Thyroid gland (tissue), 4 donors: ENCODE measurements around the gene PDCD2L. TPM values are rescaled to one million over a fixed set of nuclear protein-coding genes. Genes with fewer than 3 reads are reported as not detected.

ENCODE experiments used
- DNase-seq, 2 donors: peaks; one replicate each; pipeline ENCODE4 v3.0.0-alpha.2; 2019
- H3K27ac ChIP-seq, 3 donors: fragments of 200-600 bp; sonication (generic); 1 replicate in 2 of 3; 2 replicates in 1 of 3; pipeline ENCODE4 v1.5.1; 2016 to 2019; ENCODE audit warnings: mild to moderate bottlenecking in 1 of 3, moderate library complexity in 1 of 3
- H3K27me3 ChIP-seq: fragments of 200-600 bp; sonication (generic); one replicate; pipeline ENCODE4 v1.5.1; 2019
- H3K36me3 ChIP-seq, 2 donors: fragments of 200-600 bp; sonication (generic); one replicate each; pipeline ENCODE4 v1.5.1; 2016 to 2019
- H3K4me1 ChIP-seq, 2 donors: fragments of 200-600 bp; sonication (generic); one replicate each; pipeline ENCODE4 v1.5.1; 2017 to 2019
- H3K4me3 ChIP-seq, 3 donors: fragments of 200-600 bp; sonication (generic); replicated peaks in 1 of 3; 1 replicate in 2 of 3; 2 replicates in 1 of 3; pipeline ENCODE4 v1.5.1; 2016; ENCODE audit warnings: mild to moderate bottlenecking in 1 of 3
- H3K9me3 ChIP-seq: fragments of 200-600 bp; sonication (generic); one replicate; pipeline ENCODE4 v1.5.1; 2017
- CTCF ChIP-seq, 6 experiments: fragments of 200-600 bp in 3 of 6; fragments of 450-650 bp in 3 of 6; sonication (generic) in 3 of 6; IDR thresholded peaks; one replicate each; pipeline ENCODE4 v1.5.1; 2016 to 2019; ENCODE audit warnings: antibody characterized with exemption in 6 of 6, mild to moderate bottlenecking in 2 of 6, inconsistent platforms in 1 of 6, moderate library complexity in 1 of 6
- POLR2A ChIP-seq, 2 donors: fragments of 450-650 bp; IDR thresholded peaks; one replicate each; pipeline ENCODE4 v1.6.1; 2017; ENCODE audit warnings: antibody characterized with exemption in 2 of 2, mild to moderate bottlenecking in 2 of 2, moderate library complexity in 1 of 2
- WGBS, 2 donors: methylation state at CpG; one replicate each; pipeline ENCODE4 v1.1.5; 2017; 5-methylcytosine and 5-hydroxymethylcytosine counted together
- intact Hi-C: fragments of 100-400 bp; cut with DNase I; formaldehyde crosslinking; loops from one replicate; pipeline ENCODE4 v1.15.1; 2023
- total RNA-seq, 4 donors: library from RNA; depleted of rRNA; stranded (reverse); fragments of >200 nt; gene quantifications; one replicate each; pipeline ENCODE4 v1.2.3, GENCODE V29; 2016

Gene PDCD2L
- total RNA-seq, 4 donors from 2014 or later = 7.9 to 15.9 (median 11.8) TPM

DNA sequence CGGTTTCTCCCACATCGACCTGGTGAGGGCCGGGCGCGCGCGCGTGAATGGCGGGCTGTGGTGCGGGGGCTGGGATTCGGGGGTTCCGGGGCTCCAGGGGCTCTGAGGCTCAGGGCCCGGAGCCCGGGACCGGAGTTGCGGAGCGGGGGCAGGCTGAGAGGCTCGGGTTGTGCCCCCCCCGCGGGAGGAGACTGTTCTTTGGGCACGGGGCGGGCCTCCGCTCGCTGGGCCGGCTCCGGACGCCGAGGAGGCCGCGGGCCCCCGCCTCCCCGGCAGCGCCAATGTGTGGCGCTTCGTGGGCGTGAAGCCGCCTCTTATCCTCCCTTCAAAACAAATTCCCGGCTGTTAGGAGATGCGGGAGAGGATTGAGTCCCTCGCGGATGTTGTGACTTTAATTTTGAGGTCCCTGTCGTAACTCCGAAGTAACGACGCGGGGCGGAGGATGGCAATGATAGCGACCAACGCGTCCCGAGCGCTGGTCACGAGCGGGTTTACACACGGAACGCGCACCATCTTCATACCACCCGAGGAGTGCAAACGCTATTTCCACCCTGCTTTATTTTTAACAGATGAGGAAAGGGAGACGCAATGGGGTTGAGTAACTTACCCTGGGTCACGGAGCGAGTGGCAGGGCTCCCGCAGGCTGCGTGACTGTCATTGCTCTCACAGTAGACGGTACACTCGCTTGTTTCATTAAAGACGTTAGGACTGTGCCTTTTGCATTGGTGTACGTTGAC lies 24.5 kb downstream of the PDCD2L start:
- intact Hi-C loops = no loop called here
- Histone ChIP-seq H3K4me1 (peaks cover 9 to 14% of the 10 kb centered on the region in 2 donors), H3K36me3 (no peaks in the 10 kb centered on the region), H3K27me3 (no peaks in the 10 kb centered on the region), H3K9me3 (no peaks in the 10 kb centered on the region), H3K4me3 (peak overlapping the region; percentile 3 to 99 (median 89)), H3K27ac (peak overlapping the region; percentile 89 to 93 (median 90))
- TF ChIP-seq CTCF (IDR thresholded peaks at IDR 0.05) (no peak), POLR2A (IDR thresholded peaks at IDR 0.05) (no peak)
- DNase-seq = peak; percentile 18 to 36
- 0% methylated on average over 20 to 34 of the region's 68 CpGs for WGBS, 2 donors

- Histone ChIP-seq H3K9me3 (no peaks in the 10 kb centered on the region), H3K27ac (peak overlapping the region in 2 of 3 donors; percentile 90 to 93), H3K4me1 (peaks cover 9 to 14% of the 10 kb centered on the region in 2 donors), H3K36me3 (peaks cover 0 to 3% of the 10 kb centered on the region in 2 donors), H3K4me3 (peak overlapping the region in 2 of 3 donors; percentile 89 to 99), H3K27me3 (no peaks in the 10 kb centered on the region)
- TF ChIP-seq POLR2A (IDR thresholded peaks at IDR 0.05) (no peak), CTCF (IDR thresholded peaks at IDR 0.05) (no peak)
- 75 to 78% methylated on average over 9 of the region's 9 CpGs for WGBS, 2 donors
- no peak for DNase-seq
- intact Hi-C loops = no loop called here
These were observed 25.4 kb downstream of the PDCD2L start for GRCh38 chr19:34429553-34429952.

DNA sequence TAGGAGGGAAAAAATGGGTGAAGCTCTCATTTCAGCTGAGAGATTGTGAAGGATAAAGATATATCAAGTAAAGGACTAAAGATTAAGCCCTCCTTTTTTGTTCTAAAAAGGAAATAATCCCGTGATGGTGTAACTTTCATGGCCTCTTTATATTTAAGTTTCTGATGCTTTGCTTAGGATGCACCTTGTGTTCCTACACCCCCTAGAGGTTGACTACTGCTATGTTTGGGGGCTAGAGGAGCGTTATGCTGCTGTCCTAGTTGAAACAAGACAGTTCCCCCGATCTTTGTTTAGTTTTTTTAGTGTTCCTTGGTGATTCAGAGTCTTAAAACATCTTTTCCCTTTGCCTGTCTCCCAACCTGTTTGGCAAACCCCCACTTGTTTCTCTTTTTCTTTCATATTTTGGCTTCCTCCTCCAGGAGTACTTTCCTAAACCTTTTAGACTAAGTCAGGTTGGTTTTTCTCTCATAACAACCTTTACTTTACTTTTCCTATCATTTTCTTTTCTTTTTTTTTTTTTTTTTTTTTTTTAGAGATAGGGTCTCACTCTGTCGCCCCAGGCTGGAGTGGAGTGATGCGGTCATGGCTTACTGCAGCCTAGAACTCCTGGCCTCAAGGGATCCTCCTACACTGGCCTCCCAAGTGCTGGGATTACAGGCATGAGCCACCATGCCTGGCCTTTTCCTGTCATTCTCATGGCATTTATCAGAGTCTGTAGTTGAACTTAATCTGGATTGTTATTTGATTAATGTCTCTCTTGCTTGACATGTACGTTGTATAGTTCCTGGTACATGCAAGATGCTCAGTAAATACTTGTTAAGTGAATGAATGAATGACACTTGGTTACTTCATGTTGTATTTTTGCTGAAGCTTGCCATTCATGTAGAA lies 26.8 kb downstream of the PDCD2L start:
- DNase-seq = peak in 1 of 2 donors; percentile 2
- Histone ChIP-seq H3K9me3 (no peaks in the 10 kb centered on the region), H3K4me3 (no peak overlapping the region), H3K4me1 (peaks cover 9 to 14% of the 10 kb centered on the region in 2 donors), H3K36me3 (peaks cover 0 to 17% of the 10 kb centered on the region in 2 donors), H3K27ac (peak overlapping the region in 2 of 3 donors; percentile 15 to 20), H3K27me3 (no peaks in the 10 kb centered on the region)
- intact Hi-C loops = no loop called here
- WGBS, 2 donors = 42 to 54% methylated on average over 6 of the region's 6 CpGs
- TF ChIP-seq CTCF (IDR thresholded peaks at IDR 0.05) = peak in 4 of 6 experiments; percentile 16 to 50 (median 26)
- no peak for TF ChIP-seq POLR2A (IDR thresholded peaks at IDR 0.05)

GRCh38 chr19:34431681-34432402 lies 27.6 kb downstream of the PDCD2L start:
- no peak for DNase-seq
- TF ChIP-seq CTCF (IDR thresholded peaks at IDR 0.05) (no peak), POLR2A (IDR thresholded peaks at IDR 0.05) (no peak)
- WGBS, 2 donors = 62 to 74% methylated on average over 2 of the region's 2 CpGs

More at GRCh38 chr19:34431681-34432402, 27.6 kb downstream of the PDCD2L start:
- Histone ChIP-seq H3K4me3 (no peak overlapping the region), H3K9me3 (no peaks in the 10 kb centered on the region), H3K36me3 (peaks cover 0 to 25% of the 10 kb centered on the region in 2 donors), H3K27me3 (no peaks in the 10 kb centered on the region), H3K4me1 (peaks cover 9 to 14% of the 10 kb centered on the region in 2 donors), H3K27ac (peak overlapping the region in 2 of 3 donors; percentile 3 to 14)
- intact Hi-C loops = no loop called here
